ENCODE results near the gene C4orf54.

The C4orf54 gene

DNA sequence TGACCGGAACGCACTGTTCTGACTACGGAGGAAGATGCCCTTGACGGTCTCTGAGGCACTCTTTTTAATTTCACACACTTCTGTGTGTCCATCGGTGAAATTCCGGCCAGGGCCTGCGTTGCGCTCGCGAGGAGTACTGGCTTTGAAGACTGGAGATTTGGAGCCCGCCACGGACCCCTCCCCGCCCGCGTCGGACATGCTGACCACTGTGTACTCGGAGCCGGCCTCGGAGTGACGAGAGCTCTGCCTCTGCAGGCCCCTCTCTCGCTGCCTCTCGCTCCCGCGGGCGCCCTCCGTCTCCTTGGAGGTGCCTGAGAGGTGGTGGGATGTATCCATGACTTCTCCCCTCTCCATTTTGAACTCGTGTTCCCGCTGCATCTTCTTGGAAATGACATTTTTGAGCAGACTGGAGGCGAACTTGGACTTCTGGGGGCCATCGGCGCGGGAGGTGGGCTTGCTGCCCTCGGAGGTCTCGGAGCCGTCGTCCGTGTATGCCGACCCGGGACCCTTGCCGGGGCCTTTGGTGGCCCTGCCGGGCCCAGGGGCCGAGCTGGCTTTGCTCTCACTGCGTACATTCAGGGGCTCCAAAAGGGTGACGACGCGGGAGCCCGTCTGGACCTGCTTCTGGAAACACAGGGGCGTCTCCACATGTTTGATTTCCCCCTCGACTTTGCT is 5.7 kb downstream of the C4orf54 start:
- no peak for DNase-seq (ENCODE audit: low read depth in 2 of 2)

DNA sequence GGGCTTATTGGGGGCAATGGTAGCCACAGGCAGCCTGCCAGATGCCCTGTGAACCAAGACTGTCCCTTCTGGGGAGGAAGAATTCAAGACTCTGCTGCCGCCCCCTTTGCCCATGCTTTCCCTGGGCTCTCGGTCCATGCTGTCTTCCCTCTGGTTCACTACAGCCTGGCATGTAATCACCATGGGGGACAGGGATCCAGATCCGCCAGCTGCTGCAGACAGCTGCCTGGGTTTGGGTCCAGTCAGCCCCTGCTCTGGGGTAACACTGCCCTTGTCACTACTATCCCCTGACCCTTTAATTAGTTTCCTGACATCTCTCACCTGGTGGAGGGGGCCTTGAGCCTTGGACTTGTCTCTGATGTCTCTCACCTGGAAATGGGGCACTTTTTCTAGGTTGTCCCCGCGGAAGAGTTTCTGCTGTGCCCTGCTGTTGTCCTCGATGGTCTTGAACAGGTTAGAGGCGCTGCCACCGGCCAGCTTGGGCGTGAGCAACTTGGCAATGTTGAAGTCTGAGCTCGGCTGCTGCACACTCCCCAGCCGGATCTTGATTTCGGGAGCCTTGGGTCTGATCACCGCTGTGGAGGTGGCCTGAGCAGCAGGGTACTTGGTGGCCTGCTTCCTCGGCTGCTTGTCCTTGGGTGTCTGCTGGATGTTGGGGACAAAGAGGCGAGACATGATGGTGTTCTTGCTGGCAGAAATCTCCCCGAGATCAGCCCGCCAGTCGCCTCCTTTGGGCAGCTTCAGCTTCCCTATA is 6.4 kb downstream of the C4orf54 start:
- DNase-seq (ENCODE audit: low read depth in 2 of 2) = no peak

DNA sequence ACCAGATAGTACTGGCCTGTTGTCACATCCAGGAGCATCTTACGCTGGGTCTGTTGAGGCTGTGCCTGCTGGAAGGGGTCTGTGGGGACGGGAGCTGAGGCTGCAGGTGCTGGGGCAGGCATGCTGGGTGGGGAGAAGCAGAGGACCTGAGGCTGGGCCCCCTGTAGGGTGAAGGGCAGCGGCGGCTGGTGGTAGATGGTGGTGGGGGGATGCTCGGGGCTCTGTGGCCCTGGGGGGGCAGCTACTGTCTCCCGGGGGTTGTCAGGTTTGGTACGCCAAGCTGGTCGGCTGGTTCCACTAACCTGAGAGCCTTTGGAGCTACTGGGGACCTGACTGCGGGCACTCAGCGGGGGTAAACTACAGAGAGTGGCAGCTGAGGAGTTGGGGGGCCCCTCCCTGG is 7.8 kb downstream of the C4orf54 start:
- DNase-seq (ENCODE audit: low read depth in 2 of 2) = no peak

DNA sequence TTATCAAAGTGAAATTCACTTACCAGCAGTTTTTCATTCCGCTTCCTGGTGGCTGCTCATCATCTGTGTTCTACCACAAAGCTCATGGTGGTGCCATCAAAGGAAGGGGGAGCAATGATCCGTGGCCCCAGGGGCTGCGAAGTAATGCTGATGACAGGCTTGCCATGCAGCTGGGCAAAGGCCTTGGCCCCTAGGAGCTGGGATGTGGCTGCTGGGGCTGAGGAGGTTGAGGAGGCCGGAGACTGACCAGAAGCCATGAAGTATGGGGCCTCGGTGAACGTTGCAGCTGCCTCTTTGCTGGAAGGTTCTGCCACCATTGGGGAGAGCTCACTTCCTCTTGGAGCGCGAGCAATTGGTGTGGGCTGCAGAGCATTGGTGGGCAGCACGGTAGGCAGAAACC is 8.4 kb downstream of the C4orf54 start:
- DNase-seq (ENCODE audit: low read depth in 2 of 2) = no peak

DNA sequence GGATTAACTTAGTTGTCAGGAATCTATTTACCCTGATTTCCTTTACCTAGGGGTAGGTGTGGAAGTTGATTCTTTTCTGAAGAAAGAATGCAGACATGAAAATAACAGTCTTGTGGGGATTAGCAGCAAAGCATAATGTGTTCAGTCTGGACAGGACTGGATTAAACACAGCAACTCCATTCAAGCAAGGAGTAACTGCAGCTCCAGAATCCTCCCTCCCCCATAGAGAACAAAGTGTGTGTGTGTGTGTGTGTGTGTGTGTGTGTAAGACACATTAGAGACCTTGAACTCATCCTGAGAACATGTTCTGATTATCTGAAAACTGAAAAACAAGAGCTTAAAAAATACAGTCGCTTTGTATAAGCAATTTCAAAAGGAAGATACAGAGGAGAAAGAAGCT is 9.3 kb downstream of the C4orf54 start:
- DNase-seq (ENCODE audit: low read depth in 2 of 2) = no peak

DNA sequence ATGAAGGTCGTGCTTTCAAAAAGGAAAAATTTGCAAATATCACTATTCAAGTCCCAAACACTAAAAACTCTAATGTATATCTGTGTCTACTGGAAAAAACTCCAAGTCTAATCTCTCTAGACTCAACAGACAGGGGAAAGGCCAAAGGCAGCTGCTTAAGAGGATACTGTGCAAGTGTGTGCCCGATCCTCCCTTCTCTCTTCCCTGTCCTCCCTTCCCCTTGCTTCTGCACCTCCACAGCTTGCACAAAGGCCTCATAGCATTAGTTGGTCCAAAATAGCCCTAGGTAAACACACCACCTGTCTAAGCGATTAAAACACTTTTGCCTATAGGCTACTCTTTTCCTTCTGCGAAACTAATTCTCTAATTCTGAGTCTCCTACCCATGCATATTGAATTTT is 10.6 kb downstream of the C4orf54 start:
- DNase-seq (ENCODE audit: low read depth in 2 of 2) = no peak

DNA sequence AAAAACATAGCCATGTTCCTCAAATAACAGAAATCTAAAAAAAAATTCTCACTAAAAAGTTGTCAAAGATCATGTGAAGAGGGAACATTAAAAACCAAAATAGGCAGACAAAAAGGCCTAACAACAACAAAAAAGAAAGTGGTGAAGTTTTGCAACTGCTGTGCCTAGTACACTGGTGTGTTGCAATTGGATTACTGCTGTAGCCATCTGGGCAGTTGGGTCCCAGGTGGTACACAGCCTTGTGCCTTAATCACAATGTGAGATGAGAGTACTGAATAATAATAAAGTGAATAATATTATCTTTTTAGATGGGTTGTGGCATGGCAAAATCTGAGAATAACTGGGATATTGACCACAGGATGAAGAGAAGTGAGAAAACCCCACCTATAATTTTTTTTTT is 12.0 kb downstream of the C4orf54 start:
- DNase-seq (ENCODE audit: low read depth in 2 of 2) = no peak

DNA sequence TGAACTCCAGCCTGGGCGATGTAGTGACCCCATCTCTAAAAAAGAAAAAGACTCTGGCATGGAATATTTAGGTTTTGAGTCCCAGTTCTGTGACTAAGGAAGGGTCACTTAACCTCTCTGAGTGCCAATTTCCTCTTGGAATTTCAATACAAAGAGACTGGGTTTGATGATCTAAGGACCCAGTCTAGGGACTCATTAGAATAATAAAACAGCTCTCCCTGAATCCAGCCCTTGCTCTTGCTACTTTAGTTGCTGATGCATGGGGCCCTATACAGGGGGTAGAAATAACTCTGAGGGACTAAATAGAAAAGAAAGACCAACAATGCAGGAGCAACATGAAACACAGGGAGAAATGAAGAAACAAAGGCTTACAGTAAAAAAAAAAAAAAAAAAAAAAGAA is 12.6 kb downstream of the C4orf54 start:
- no peak for DNase-seq (ENCODE audit: low read depth in 2 of 2)

DNA sequence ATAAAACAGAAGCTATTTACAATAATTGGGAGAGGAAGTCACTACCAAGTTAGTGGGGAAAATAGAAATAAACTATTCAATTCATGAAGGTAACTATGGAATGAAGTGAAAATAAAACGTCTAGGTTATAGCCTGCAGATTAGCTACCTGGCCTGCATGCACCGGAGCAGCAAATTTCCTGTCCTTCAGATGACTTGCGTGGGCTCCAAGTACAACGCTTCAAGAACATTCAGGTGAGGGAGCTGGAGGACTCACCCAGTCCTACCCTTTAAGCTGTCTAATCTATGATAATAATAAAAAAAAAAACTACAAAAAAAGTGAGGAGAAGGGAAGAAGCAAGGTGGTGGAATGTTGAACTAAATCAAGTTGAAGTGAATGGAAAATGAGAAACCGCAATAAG is 13.2 kb downstream of the C4orf54 start:
- no peak for DNase-seq (ENCODE audit: low read depth in 2 of 2)

DNA sequence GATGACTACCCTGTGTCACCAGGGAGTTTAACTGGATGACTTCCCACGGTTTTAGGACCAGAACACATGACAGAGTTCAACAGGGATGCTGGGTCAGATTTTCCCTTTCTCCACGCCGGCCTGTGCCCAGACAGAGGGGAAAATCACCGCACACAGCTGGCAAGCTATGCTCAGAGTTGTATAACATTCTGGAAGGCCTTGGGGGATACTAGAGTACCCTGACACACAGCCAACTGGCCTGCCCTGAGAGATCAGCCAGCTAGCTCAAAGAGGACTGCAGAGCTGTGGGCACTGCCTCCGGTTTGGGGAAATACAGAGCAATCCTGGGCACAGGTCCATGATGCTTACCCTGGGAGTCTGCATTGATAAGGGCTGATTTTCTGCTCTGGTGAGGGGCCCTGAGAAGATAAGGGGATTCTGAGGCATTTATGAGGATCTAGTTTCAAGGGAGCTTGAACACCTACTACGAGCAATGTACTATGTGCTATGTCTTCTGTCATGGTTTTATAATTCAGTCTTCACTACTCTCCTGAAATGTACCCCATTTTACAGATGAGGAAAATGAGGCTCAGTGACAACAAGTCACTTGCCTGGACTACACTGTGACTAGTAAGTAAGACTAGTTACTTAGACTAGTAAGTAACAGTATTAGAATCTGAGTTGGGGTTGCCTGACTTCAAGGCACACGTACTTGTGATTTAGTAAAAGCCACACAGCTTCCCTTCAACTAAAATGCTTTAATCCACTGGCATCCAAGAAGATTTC is 14.7 kb downstream of the C4orf54 start:
- DNase-seq (ENCODE audit: low read depth in 2 of 2) = no peak

DNA sequence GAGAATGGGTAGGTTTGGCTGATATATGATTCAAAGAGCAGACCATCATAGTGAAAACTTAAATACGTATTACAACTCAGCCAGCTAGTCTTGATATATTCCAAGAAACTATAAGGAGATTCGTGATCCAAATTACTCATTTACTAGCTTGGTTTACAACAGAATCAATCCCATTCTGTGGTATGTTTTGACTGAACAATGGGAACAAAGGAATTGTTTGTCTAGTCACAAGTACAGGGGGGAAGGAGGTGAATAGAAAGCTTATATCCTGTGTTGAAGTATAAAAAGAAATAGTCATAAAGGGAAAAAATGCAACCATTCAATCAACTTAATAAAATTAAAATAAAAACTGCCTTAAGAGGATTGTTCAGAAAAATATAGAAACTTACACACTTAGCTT is 17.0 kb downstream of the C4orf54 start:
- DNase-seq (ENCODE audit: low read depth in 2 of 2) = no peak

DNA sequence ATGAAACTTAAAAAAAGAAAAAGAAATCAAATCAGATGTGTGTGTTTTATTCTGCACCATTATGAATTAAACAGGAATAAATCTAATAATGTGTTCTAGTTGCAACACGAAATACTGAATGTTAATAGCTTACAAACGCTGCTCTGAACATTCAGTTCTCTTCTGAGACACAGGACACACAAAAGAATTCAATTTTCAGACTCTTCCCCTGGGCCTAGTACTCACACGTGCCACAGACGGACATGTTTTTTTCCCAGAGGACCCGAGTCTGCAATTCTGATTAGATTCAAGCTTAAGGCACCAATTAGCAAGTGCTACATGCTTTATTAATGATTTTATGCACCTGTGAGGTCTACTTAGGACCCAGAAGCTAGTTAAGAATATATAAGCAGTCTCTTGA is 20.5 kb downstream of the C4orf54 start:
- no peak for DNase-seq (ENCODE audit: low read depth in 2 of 2)

DNA sequence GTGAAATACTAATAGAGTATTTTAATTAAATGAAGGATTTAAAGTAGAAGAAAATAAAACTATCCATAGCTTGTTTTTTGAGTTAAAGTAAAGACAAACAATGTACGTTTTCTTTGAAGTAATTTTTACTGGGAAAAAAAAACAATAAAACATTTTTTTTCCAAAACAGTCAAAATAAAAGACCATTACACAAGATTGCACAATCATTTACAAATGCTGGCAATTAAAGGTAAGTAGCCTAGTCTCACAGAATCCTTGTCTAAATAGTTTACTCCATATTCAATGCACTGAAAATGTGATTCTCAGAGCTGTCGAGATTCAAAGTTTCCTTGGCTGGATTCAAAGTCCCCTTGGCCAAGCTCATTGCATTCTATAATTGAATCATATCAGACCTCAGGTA is 21.2 kb downstream of the C4orf54 start:
- no peak for DNase-seq (ENCODE audit: low read depth in 2 of 2)

DNA sequence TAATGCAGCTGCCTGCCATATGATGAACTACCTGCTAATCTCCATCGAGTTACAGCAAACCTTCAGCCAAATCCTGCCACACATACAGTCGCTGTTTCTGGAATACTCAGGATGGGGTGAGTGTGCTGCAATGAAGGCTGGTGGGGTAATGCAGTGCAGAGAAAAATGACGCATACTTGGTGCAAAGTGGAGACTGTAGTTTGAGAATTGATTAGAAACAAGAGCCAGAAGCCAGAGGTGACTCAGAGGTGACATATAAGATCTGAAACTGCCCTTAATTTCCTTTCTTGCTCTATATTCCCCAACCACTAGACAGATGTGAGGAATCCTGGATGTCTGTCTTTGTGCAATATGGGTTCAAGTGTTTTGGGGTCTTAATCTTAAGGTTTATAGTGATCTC is 22.0 kb downstream of the C4orf54 start:
- no peak for DNase-seq (ENCODE audit: low read depth in 2 of 2)

DNA sequence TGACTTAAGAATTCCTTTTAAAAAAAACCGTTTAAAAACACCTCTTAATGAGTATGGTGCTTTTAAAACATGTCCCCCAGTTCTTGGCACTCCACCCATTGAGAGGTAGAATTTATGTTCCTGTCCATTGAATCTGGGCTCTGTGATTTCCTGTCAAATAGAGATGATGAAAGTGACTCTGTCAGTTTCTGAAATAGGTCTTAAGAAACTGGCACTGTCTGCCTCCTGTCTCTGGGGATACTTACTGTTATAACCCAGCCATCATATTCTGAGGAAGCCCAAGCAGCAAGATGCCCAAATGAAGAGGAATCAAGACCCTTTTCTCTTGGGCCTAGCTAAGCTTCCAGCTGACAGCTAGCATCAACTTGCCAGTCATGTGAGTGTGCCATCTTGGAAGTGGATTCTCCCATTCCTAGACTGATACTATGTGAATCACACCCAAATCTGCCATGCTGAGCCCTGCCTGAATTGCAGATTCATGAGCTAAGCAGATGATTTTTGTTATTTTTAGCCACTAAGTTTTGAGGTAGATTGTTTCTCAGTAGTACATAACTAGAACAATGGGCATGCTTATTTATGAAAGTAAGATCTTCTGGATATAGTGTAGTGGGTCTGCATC is 22.8 kb downstream of the C4orf54 start:
- DNase-seq (ENCODE audit: low read depth in 2 of 2) = no peak

DNA sequence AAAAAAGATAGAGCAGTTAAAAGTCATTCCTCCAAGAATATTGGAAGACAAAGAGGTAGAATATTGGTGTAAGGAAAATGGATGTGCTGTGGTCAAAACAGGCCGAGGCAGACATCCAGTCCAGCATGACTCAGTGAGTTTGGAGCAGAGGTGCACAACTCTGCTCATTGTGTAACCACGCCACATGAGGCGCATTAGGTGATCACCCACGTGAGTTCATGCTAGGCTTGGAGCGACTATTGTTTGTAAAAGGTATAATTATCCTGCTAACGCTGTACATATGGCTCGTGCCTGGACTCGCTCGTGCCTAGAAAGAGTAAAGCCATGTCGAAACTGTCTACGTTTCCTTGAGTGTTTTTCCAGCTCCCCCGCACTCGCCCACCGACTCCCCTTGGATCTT is 23.9 kb downstream of the C4orf54 start:
- no peak for DNase-seq (ENCODE audit: low read depth in 2 of 2)

DNA sequence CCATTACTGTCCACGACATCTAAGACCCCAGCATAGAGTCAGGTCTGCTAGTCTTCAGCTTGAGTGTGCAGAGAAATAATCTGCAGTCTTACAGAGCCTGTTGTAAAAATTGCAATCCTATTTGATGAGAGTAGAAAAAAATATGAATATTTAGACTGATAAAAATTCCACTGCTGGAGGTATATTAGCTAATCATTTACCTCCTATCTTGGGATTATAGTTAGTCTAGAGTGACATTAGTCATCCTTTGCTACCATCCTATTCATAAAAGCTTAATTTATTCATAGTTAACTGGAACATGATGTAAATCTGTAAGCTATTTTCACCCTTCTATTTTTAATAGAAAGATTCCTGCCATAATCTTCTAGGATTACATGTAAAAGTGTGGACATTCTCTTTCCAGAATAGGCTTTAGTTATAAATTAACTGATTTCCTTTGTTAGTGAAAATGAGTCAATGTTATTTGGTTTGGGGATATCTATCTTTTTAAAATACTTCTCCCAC is 26.7 kb downstream of the C4orf54 start:
- DNase-seq (ENCODE audit: low read depth in 2 of 2) = no peak

DNA sequence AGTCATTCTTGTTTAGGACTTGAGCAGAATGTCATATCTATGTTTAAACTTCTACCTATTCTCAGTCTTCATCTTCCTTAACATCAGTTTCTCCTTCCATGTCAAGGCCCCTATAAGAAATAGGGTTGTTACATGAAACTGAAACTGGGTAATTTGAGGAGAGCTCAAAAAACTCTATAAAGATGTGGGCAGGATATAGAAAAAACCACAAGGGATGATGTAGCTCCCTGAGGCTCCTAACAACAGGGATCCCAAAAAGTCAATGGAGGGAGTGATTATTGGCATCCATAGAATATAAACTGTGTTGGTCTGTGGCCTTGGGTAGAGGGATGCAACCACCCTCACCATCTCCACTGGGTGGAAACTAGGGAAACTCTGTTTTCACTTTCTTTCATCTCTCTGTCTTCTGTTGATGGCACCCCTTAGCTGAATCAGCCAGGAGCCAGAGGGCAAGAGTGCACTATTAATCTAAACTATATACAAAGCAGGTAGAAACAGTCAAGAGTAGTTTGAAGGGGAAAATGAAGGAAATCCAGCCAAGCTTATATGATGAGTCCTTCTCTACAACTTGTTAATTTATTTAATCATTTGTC is 27.6 kb downstream of the C4orf54 start:
- DNase-seq (ENCODE audit: low read depth in 2 of 2) = no peak

DNA sequence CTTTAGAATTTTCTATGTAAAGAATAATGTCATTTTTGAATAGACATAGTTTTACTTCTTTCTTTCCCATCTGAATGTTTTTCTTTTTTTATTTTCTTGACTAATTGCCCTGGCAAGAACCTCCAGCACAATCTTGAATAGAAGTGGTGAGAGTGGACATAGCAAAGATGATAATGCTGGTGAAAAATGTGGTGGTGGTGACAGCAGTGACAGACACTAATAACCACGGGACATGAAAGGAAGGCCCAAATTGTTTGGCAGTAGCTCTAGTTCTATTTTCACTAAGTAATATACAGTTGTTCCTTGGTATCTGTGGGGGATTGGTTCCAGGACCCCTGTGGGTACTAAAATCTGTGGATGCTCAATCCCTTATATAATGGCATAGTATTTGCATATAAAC is 29.6 kb downstream of the C4orf54 start:
- no peak for DNase-seq (ENCODE audit: low read depth in 2 of 2)

DNA sequence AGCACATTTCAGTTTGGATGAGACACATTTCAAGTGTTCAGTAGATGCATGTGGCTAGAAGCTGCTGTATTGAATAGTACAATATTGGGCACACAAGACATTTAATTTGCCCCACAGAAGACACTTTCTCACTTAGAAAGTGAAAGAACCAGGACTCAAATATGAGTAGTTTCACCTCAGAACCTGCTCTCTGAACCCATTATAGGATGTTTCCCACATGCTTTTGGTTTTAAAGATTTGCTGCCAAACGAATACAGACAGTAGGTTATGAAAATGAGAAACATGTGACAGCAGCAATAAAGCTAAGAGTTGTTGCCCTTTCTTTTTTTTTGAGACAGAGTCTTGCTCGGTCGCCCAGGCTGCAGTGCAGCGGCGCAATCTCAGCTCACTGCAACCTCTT is 32.3 kb downstream of the C4orf54 start:
- no peak for DNase-seq (ENCODE audit: low read depth in 2 of 2)

DNA sequence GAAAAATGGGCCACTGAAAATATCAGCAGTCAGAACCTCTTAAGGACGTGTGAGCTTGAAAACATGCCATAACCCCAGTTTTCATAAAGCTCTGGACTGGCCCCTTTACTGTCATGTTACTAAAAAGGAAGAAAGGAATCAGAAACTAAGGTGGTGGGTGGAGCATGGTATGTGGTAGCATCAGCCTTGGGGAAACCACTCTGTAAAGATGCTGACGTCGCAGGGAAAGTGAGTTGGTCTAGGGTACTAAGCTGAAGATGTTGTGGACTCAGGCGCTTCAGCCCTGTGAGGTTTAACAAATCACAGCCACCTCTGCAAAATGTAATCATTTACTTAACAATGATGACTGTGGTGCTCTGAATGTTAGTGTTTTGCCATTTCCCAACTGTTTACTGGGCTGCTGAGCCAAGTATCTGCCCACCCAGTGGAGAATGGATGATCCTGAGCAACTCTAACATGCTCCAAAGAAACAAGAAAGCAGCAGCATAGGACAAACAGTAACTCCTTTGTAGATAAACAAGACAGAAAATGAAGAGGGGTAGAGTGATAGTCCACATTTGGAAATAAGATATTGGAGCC is 33.4 kb downstream of the C4orf54 start:
- DNase-seq (ENCODE audit: low read depth in 2 of 2) = no peak

DNA sequence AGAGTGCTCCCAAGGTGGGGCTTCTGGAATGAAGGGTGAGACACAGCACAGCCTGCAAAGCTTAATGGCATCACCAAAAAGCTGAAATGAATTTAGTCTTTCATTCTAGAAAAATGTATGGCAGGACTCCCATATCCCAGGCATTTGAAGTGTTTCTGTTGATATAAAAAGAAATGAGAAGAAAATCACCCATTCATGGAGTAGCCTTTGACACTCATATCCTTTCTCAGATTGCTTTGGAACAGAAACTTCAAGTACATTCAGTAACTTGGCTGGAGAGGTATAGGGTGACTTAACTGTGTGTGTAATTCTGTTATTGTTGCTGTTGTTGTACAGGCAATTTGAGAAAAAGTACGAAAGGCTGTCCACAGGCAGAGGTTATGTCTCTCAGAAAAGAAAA is 35.3 kb downstream of the C4orf54 start:
- no peak for DNase-seq (ENCODE audit: low read depth in 2 of 2)

Measured in stimulated activated CD8-positive, alpha-beta memory T cell treated with anti-CD3 and anti-CD28 coated beads, Interleukin-15, amount 100 ng/mL, for 4 hours (primary cell).